CD14-positive monocyte (primary cell): Measurements from ENCODE around the gene EPB41L5. TPM values are rescaled to one million over a fixed set of nuclear protein-coding genes. Genes with fewer than 3 reads are reported as not detected.
A peak's percentile ranks its signal among the peaks of the same experiment; 100 is the strongest.

Experiments
- DNase-seq, 3 donors: peaks; one replicate each; pipeline ENCODE4 v3.0.0-alpha.2; 2011 to 2022
- H2AFZ ChIP-seq: 2 replicates; pipeline ENCODE4 v1.6.0; 2012; ENCODE audit warnings: mild to moderate bottlenecking, low read depth, low read length, inconsistent platforms; ENCODE audit not compliant: insufficient read depth, poor library complexity, severe bottlenecking
- H3K27ac ChIP-seq, 2 donors: 1 replicate in 1 of 2; 2 replicates in 1 of 2; pipeline ENCODE4 v1.5.1; 2012 to 2013; ENCODE audit warnings: low read length in 2 of 2, control low read depth in 1 of 2, inconsistent platforms in 1 of 2, low read depth in 1 of 2, mild to moderate bottlenecking in 1 of 2
- H3K27me3 ChIP-seq, 2 donors: one replicate each; pipeline versions ENCODE4 v1.6.0 to v1.6.1; 2011 to 2013; ENCODE audit warnings: low read length in 2 of 2; ENCODE audit not compliant: control insufficient read depth in 2 of 2, insufficient read depth in 2 of 2
- H3K36me3 ChIP-seq, 2 donors: replicated peaks in 1 of 2; 1 replicate in 1 of 2; 2 replicates in 1 of 2; pipeline versions ENCODE4 v1.5.1 to v1.6.1; 2012 to 2013; ENCODE audit warnings: low read length in 2 of 2, control low read depth in 1 of 2, inconsistent platforms in 1 of 2, mild to moderate bottlenecking in 1 of 2; ENCODE audit not compliant: insufficient read depth in 2 of 2, control insufficient read depth in 1 of 2
- H3K4me1 ChIP-seq, 2 donors: 1 replicate in 1 of 2; 2 replicates in 1 of 2; pipeline versions ENCODE4 v1.5.1 to v1.6.1; 2012 to 2013; ENCODE audit warnings: low read length in 2 of 2, control low read depth in 1 of 2, inconsistent platforms in 1 of 2, mild to moderate bottlenecking in 1 of 2, moderate library complexity in 1 of 2; ENCODE audit not compliant: insufficient read depth in 2 of 2, control insufficient read depth in 1 of 2
- H3K4me2 ChIP-seq: replicated peaks from 2 replicates; pipeline ENCODE3; 2012; ENCODE audit warnings: low read length, moderate library complexity, mild to moderate bottlenecking; ENCODE audit not compliant: poor library complexity, severe bottlenecking; ENCODE audit errors: extremely low read depth
- H3K4me3 ChIP-seq, 3 experiments: fragments of 200-600 bp in 1 of 3; sonication (generic) in 1 of 3; replicated peaks in 1 of 3; 1 replicate in 2 of 3; 2 replicates in 1 of 3; pipeline ENCODE4 v1.5.1; 2011 to 2013; ENCODE audit warnings: low read length in 3 of 3, mild to moderate bottlenecking in 3 of 3, control low read depth in 2 of 3, low read depth in 2 of 3, inconsistent platforms in 1 of 3, moderate library complexity in 1 of 3
- H3K79me2 ChIP-seq: 2 replicates; pipeline ENCODE4 v1.6.0; 2012; ENCODE audit warnings: mild to moderate bottlenecking, control low read depth, inconsistent platforms, low read length, moderate library complexity; ENCODE audit not compliant: insufficient read depth
- H3K9ac ChIP-seq: 2 replicates; pipeline ENCODE4 v1.6.0; 2017; ENCODE audit warnings: low read length, mild to moderate bottlenecking; ENCODE audit not compliant: insufficient read depth, poor library complexity, severe bottlenecking
- H3K9me3 ChIP-seq, 2 donors: replicated peaks in 1 of 2; 1 replicate in 1 of 2; 2 replicates in 1 of 2; pipeline versions ENCODE4 v1.5.1 to v1.6.1; 2012 to 2013; ENCODE audit warnings: low read length in 2 of 2, control low read depth in 1 of 2; ENCODE audit not compliant: control insufficient read depth in 1 of 2, insufficient read depth in 1 of 2
- H4K20me1 ChIP-seq: 2 replicates; pipeline ENCODE4 v1.6.0; 2012; ENCODE audit warnings: mild to moderate bottlenecking, low read length, control low read depth, moderate library complexity; ENCODE audit not compliant: insufficient read depth
- H3K27ac Mint-ChIP-seq, 7 donors: one replicate each; pipeline ENCODE4 v1.8.0; 2020; ENCODE audit warnings: mild to moderate bottlenecking in 7 of 7, mixed read lengths in 7 of 7, moderate library complexity in 6 of 7, inconsistent platforms in 2 of 7
- H3K27me3 Mint-ChIP-seq, 3 donors: one replicate each; pipeline ENCODE4 v1.8.0; 2021 to 2022; ENCODE audit warnings: low read depth in 3 of 3, mild to moderate bottlenecking in 3 of 3, mixed read lengths in 3 of 3, moderate library complexity in 3 of 3, inconsistent platforms in 1 of 3
- H3K36me3 Mint-ChIP-seq, 2 donors: one replicate each; pipeline ENCODE4 v1.8.0; 2020; ENCODE audit warnings: mixed read lengths in 2 of 2, inconsistent platforms in 1 of 2, mild to moderate bottlenecking in 1 of 2
- H3K4me1 Mint-ChIP-seq: one replicate; pipeline ENCODE4 v1.8.0; 2020; ENCODE audit warnings: mild to moderate bottlenecking, mixed read lengths
- H3K4me3 Mint-ChIP-seq, 2 donors: one replicate each; pipeline ENCODE4 v1.8.0; 2020; ENCODE audit warnings: mild to moderate bottlenecking in 2 of 2, mixed read lengths in 2 of 2, moderate library complexity in 1 of 2
- H3K9me3 Mint-ChIP-seq, 7 donors: one replicate each; pipeline ENCODE4 v1.8.0; 2020 to 2022; ENCODE audit warnings: mixed read lengths in 7 of 7, mild to moderate bottlenecking in 6 of 7, moderate library complexity in 6 of 7, inconsistent platforms in 2 of 7
- WGBS: methylation state at CpG from one replicate; pipeline ENCODE4 v1.1.5; 2013; ENCODE audit warnings: missing lambda C conversion rate; ENCODE audit not compliant: insufficient coverage; 5-methylcytosine and 5-hydroxymethylcytosine counted together
- intact Hi-C, 2 donors: fragments of 100-400 bp; cut with micrococcal nuclease; formaldehyde crosslinking; loops; one replicate each; pipeline versions ENCODE4 v1.15.0 to v1.15.1; 2023
- polyA plus RNA-seq, 3 donors: library from polyadenylated mRNA; depleted of rRNA in 1 of 3; unstranded in 2 of 3; stranded (reverse) in 1 of 3; fragments of 300-500 nt in 2 of 3; fragments of >200 nt in 1 of 3; fragmentation: Illumina TruSeq in 2 of 3; gene quantifications; 1 replicate in 2 of 3; 2 replicates in 1 of 3; pipeline ENCODE4 v1.2.3, GENCODE V29; 2012 to 2021
- TF ChIP-seq, protein P1 (sequence below): fragments of 200-600 bp; IDR thresholded peaks from one replicate; pipeline ENCODE4 v1.8.0; 2022; ENCODE audit warnings: antibody characterized with exemption, mild to moderate bottlenecking

EPB41L5 gene
- polyA plus RNA-seq, 3 donors, result 1.4 to 2.4 (median 2.0) TPM

GRCh38 chr2:120209427-120210269, 196.8 kb downstream of the EPB41L5 start:
- Mint-ChIP-seq H3K9me3 (peaks cover 0 to 3% (median 0%) of the 10 kb centered on the region in 7 donors), H3K4me1 (peaks cover 9% of the 10 kb centered on the region), H3K27ac (peak overlapping the region in 4 of 7 donors; percentile 28 to 78 (median 60)), H3K27me3 (peaks cover 0 to 8% (median 3%) of the 10 kb centered on the region in 3 donors), H3K4me3 (no peak overlapping the region), H3K36me3 (no peaks in the 10 kb centered on the region)
- Histone ChIP-seq H3K27me3 (no peaks in the 10 kb centered on the region), H3K4me3 (no peak overlapping the region), H3K79me2 (no peaks in the 10 kb centered on the region), H3K9me3 (no peaks in the 10 kb centered on the region), H3K4me2 (no peak overlapping the region), H3K4me1 (peaks cover 5 to 8% of the 10 kb centered on the region in 2 donors), H3K9ac (no peak overlapping the region), H3K27ac (no peak overlapping the region), H3K36me3 (no peaks in the 10 kb centered on the region), H2AFZ (no peak overlapping the region), H4K20me1 (no peaks in the 10 kb centered on the region)
- intact Hi-C loops, result no loop called here
- DNase-seq, result no peak
- TF ChIP-seq, protein P1, sequence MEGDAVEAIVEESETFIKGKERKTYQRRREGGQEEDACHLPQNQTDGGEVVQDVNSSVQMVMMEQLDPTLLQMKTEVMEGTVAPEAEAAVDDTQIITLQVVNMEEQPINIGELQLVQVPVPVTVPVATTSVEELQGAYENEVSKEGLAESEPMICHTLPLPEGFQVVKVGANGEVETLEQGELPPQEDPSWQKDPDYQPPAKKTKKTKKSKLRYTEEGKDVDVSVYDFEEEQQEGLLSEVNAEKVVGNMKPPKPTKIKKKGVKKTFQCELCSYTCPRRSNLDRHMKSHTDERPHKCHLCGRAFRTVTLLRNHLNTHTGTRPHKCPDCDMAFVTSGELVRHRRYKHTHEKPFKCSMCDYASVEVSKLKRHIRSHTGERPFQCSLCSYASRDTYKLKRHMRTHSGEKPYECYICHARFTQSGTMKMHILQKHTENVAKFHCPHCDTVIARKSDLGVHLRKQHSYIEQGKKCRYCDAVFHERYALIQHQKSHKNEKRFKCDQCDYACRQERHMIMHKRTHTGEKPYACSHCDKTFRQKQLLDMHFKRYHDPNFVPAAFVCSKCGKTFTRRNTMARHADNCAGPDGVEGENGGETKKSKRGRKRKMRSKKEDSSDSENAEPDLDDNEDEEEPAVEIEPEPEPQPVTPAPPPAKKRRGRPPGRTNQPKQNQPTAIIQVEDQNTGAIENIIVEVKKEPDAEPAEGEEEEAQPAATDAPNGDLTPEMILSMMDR, result no peak
- 65% methylated on average over 7 of the region's 12 CpGs for WGBS

- H3K9me3 ChIP-seq, result no peaks in the 10 kb centered on the region
- TF ChIP-seq, protein P1, result no peak
- peaks cover 5 to 8% of the 10 kb centered on the region in 2 donors for H3K4me1 ChIP-seq
- H3K9me3 Mint-ChIP-seq, result peaks cover 0 to 3% (median under 1%) of the 10 kb centered on the region in 7 donors
- no peak overlapping the region for H3K9ac ChIP-seq
- DNase-seq, result peak in 2 of 3 donors; percentile 19 to 69
- no peak overlapping the region for H2AFZ ChIP-seq
- no peaks in the 10 kb centered on the region for H3K36me3 ChIP-seq
- H3K27ac Mint-ChIP-seq, result peak overlapping the region in 4 of 7 donors; percentile 51 to 78 (median 63)
- WGBS, result 29% methylated on average over 2 of the region's 10 CpGs
- no peak overlapping the region for H3K4me3 ChIP-seq
- peaks cover 9% of the 10 kb centered on the region for H3K4me1 Mint-ChIP-seq
- no peak overlapping the region for H3K4me2 ChIP-seq
- H3K27me3 Mint-ChIP-seq, result peaks cover 0 to 8% (median 3%) of the 10 kb centered on the region in 3 donors
- H3K36me3 Mint-ChIP-seq, result no peaks in the 10 kb centered on the region
- peak overlapping the region in 1 of 2 donors; percentile 22 for H3K4me3 Mint-ChIP-seq
- H3K27me3 ChIP-seq, result no peaks in the 10 kb centered on the region
- no peaks in the 10 kb centered on the region for H4K20me1 ChIP-seq
- no peak overlapping the region for H3K27ac ChIP-seq
- H3K79me2 ChIP-seq, result no peaks in the 10 kb centered on the region
- intact Hi-C loops, result no loop called here
Observed at GRCh38 chr2:120210270-120210693, 197.4 kb downstream of the EPB41L5 start.
